ENCODE results near the gene SHMT1. TPM values are rescaled to one million over a fixed set of nuclear protein-coding genes. Genes with fewer than 3 reads are reported as not detected.

The SHMT1 gene
- 7.5 and 8.1 TPM in 2 replicates for total RNA-seq (2012; rRNA removed)
- 7.3 and 7.5 TPM in 2 replicates for polyA plus RNA-seq (2012; rRNA removed)
- 4.5 and 15.3 TPM in 2 replicates for polyA plus RNA-seq (2012; cell fraction: cytosol; rRNA removed)
- polyA plus RNA-seq (2012; cell fraction: nucleus; rRNA removed; ENCODE audit: low replicate concordance): 11.6 and 11.8 TPM in 2 replicates
- Bru-seq, nascent RNA: percentile 37 among the genes with signal in this experiment
- percentile 39 among the genes with signal in this experiment for BruChase-seq, experiment 1, labeled RNA remaining after a 6-hour chase
- BruChase-seq, experiment 2, labeled RNA remaining after a 2-hour chase: percentile 37 among the genes with signal in this experiment
- long read RNA-seq, partial matches to known transcripts: 1 of 6 reads
- long read RNA-seq, other reads (novel, unspliced or antisense): 2 of 6 reads

DNA sequence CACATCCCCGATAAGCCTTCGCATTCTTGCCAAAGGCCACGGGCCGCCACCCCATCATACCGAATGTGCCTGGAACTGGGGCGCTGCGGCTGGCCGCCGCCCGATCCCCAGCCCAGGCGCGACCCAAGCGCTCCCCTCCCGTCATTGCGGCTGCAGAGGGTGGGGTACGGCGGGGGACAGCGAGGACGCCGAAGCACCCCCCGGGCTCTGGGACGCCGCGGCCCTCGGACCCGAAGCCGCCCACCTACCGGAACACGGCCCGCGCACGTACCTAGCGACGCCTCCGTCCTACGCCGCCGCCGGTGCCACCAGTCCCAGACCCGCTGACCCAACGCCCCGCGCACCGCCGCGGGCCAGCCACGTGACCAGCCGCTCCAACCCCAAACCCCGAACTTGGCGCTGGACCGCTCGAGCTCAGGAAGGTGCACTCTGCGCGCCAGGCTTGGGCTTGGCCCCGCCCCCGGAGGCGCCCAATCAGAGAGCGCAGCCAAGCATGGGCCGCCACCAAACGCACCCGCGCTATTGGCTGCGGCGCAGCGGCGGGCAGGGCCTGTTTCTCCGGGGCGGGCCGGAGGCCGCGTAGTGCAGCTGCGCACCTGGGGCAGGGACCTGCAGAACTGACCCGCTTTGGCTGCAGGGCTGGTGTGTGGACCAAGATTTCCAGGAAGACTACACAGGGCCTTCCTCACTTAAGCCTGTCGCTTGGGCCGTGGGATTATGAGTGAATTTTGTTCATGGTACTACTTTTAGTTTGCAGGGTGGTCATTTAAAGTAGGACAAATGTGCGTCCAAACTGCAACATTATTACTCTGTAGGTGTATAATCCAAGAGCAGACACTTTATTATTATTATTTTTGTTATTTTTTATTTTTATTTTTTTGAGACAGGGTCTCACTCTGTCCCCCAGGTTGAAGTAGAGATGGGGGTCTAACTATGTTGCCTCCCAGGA lies at the start of gene SHMT1:
Gene SHMT1 (minus strand): TSS at position 450 of the 949 bp plus-strand sequence. CDS start 7,569 bp downstream, outside the sequence.
- POLR2A ChIA-PET (ENCODE audit: unreplicated experiment): no interaction called here
- no TSS peak for BruUV-seq (replicated peaks)
- peak within 1 kb of the TSS; percentile 52 for H2AK9ac ChIP-seq (replicated peaks; ENCODE audit: low read depth, low read length, poor library complexity)
- no peak within 1 kb of the TSS for H2BK5ac ChIP-seq (ENCODE audit: low read depth, low read length, poor library complexity, severe bottlenecking)
- H3K27me3 ChIP-seq (ENCODE audit: control insufficient read depth, insufficient read depth, low read length): no peaks in the 10 kb centered on the region
- H3K18ac ChIP-seq (ENCODE audit: low read depth, low read length): no peak within 1 kb of the TSS
- intact Hi-C loops (cut with micrococcal nuclease): no loop called here
- H3K9me1 ChIP-seq (ENCODE audit: insufficient read depth, low read length): 0 out of 2 replicates have a peak, but pooled peaks cover 2% of the 10 kb centered on the region
- peaks cover 3% of the 10 kb centered on the region; the same call in 1 of the 2 replicates for H3K4me1 ChIP-seq (ENCODE audit: control insufficient read depth, insufficient read depth, low read length)
- no peak within 1 kb of the TSS; the same call in 2 of the 3 replicates for H2BK15ac ChIP-seq (ENCODE audit: low read depth, low read length)
- peak within 1 kb of the TSS; percentile 68 to 82; a peak in 3 of 4 replicates for H4K8ac ChIP-seq (ENCODE audit: low read depth in 2 of 2, low read length in 2 of 2)
- H3K9me3 ChIP-seq (ENCODE audit: control insufficient read depth, insufficient read depth, low read length): no peaks in the 10 kb centered on the region
- peak within 1 kb of the TSS; percentile 50 for H3K9ac ChIP-seq (ENCODE audit: low read depth, low read length)
- no peak within 1 kb of the TSS for H2BK20ac ChIP-seq (ENCODE audit: low read depth, low read length)
- no peak within 1 kb of the TSS for H2BK120ac ChIP-seq (ENCODE audit: low read depth, low read length)
- peak within 1 kb of the TSS; percentile 10; the same call in 1 of the 2 replicates for H3K14ac ChIP-seq (replicated peaks; ENCODE audit: low read depth, low read length)
- peak within 1 kb of the TSS; percentile 62 for H3K4me3 ChIP-seq (ENCODE audit: insufficient read depth, low read depth, low read length)
- peak within 1 kb of the TSS; percentile 0; the same call in 1 of the 2 replicates for H3K27ac ChIP-seq (ENCODE audit: insufficient read depth, low read length)
- ATAC-seq (ENCODE audit: low read depth): peak; percentile 100
- H4K20me1 ChIP-seq (ENCODE audit: insufficient read depth, low read length): no peaks in the 10 kb centered on the region
- H3K23ac ChIP-seq (ENCODE audit: low read depth, low read length): peak within 1 kb of the TSS; percentile 63; the same call in 1 of the 2 replicates
- H4K91ac ChIP-seq (ENCODE audit: insufficient read depth, low read depth, low read length): no peak within 1 kb of the TSS
- no peak within 1 kb of the TSS for H4K5ac ChIP-seq (ENCODE audit: low read depth, low read length)
- H3K36me3 ChIP-seq (ENCODE audit: control insufficient read depth, insufficient read depth, low read length): no peaks in the 10 kb centered on the region
- dilution Hi-C loops (cut with HindIII; ENCODE audit: low sequenced_read_pairs, unreplicated experiment): no loop called here
- peaks cover 6 to 11% of the 10 kb centered on the region in 2 experiments; a peak in 3 of 4 replicates for H3K79me1 ChIP-seq (ENCODE audit: low read depth in 1 of 2, low read length in 2 of 2)
- WGBS, 2 experiments (ENCODE audit: extremely low coverage in 2 of 2, insufficient read length in 1 of 2): 2% methylated on average over 45 of the region's 76 CpGs; no CpG with 5 or more reads in 1 of the 2 experiments
- H3K4me2 ChIP-seq (ENCODE audit: low read depth, low read length): peak within 1 kb of the TSS; percentile 98
- no peak for TF ChIP-seq MAFK (IDR thresholded peaks at IDR 0.05; ENCODE audit: low read depth, low read length)
- TF ChIP-seq RFX5 (IDR thresholded peaks at IDR 0.05; ENCODE audit: low read depth, low read length): peak; percentile 42; the same call in 1 of the 2 replicates
- TF ChIP-seq MXI1 (IDR thresholded peaks at IDR 0.05; ENCODE audit: borderline replicate concordance, low read depth, low read length): peak; percentile 26; the same call in 1 of the 2 replicates
- no peak for TF ChIP-seq RCOR1 (IDR thresholded peaks at IDR 0.05; ENCODE audit: insufficient replicate concordance, low read length)
- TF ChIP-seq, protein P1, sequence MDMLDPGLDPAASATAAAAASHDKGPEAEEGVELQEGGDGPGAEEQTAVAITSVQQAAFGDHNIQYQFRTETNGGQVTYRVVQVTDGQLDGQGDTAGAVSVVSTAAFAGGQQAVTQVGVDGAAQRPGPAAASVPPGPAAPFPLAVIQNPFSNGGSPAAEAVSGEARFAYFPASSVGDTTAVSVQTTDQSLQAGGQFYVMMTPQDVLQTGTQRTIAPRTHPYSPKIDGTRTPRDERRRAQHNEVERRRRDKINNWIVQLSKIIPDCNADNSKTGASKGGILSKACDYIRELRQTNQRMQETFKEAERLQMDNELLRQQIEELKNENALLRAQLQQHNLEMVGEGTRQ (IDR thresholded peaks at IDR 0.05; ENCODE audit: low read depth, low read length): peak; percentile 82
- no peak for TF ChIP-seq CHD1 (IDR thresholded peaks at IDR 0.05; ENCODE audit: low read depth, low read length)
- H2AFZ ChIP-seq (replicated peaks; ENCODE audit: low read length, poor library complexity): peak within 1 kb of the TSS; percentile 88
- DNase-seq: peak; percentile 77
- no peak within 1 kb of the TSS for H2AK5ac ChIP-seq (ENCODE audit: low read depth, low read length)
- 0 out of 2 replicates have a peak within 1 kb of the TSS, but pooled peaks have one; percentile 3 for H3K4ac ChIP-seq (ENCODE audit: low read depth, low read length)
- CTCF ChIA-PET: no interaction called here
- H3K56ac ChIP-seq (ENCODE audit: extremely low read depth, insufficient read depth, low read length): no peak within 1 kb of the TSS; the same call in 1 of the 2 replicates
- in situ Hi-C loops (cut with MboI; ENCODE audit: low sequenced_read_pairs): no loop called here

Data from IMR-90 (cell line).